Activated CD8-positive, alpha-beta memory T cell treated with anti-CD3 and anti-CD28 coated beads, Interleukin-2, amount 50 U/mL, for 24 hours (primary cell): ENCODE data around the gene GSK3B.

Experiments
- DNase-seq: peaks from one replicate; pipeline ENCODE4 v3.0.0-alpha.2; 2020; ENCODE audit errors: extremely low read depth

The GSK3B gene

DNA sequence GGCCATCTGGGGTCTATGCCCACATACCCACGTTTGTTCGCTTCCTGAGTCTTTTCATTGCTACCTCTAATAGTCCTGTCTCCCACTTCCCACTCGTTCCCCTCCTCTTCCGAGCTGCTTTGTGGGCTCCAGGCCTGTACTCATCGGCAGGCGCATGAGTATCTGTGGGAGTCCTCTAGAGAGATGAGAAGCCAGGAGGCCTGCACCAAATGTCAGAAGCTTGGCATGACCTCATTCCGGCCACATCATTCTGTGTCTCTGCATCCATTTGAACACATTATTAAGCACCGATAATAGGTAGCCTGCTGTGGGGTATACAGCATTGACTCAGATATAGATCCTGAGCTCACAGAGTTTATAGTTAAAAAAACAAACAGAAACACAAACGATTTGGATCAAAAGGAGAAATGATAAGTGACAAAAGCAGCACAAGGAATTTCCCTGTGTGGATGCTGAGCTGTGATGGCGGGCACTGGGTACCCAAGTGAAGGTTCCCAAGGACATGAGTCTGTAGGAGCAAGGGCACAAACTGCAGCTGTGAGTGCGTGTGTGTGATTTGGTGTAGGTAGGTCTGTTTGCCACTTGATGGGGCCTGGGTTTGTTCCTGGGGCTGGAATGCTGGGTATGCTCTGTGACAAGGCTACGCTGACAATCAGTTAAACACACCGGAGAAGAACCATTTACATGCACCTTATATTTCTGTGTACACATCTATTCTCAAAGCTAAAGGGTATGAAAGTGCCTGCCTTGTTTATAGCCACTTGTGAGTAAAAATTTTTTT lies 276.5 kb downstream of the GSK3B start:
- DNase-seq, result no peak

DNA sequence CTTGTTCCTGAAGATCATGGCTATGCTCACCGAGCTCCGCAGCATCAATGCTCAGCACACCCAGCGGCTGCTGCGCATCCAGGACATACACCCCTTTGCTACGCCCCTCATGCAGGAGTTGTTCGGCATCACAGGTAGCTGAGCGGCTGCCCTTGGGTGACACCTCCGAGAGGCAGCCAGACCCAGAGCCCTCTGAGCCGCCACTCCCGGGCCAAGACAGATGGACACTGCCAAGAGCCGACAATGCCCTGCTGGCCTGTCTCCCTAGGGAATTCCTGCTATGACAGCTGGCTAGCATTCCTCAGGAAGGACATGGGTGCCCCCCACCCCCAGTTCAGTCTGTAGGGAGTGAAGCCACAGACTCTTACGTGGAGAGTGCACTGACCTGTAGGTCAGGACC lies 277.2 kb downstream of the GSK3B start:
- DNase-seq, result no peak

DNA sequence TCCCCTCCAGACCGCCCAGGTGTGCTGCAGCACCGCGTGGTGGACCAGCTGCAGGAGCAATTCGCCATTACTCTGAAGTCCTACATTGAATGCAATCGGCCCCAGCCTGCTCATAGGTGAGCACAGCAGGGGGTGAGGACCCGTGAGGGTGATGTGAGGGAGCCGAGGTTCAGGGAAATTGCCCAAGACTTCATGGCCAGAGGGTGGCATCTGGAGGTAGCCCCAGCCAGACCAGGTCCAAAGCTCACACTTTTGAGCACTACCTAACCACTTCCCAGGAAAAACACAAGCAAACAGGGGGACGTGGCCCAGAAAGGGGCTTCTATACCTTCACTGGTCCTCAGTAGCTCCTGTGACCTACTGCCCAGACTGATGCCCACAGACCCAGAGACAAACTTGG lies 278.5 kb downstream of the GSK3B start:
- no peak for DNase-seq

DNA sequence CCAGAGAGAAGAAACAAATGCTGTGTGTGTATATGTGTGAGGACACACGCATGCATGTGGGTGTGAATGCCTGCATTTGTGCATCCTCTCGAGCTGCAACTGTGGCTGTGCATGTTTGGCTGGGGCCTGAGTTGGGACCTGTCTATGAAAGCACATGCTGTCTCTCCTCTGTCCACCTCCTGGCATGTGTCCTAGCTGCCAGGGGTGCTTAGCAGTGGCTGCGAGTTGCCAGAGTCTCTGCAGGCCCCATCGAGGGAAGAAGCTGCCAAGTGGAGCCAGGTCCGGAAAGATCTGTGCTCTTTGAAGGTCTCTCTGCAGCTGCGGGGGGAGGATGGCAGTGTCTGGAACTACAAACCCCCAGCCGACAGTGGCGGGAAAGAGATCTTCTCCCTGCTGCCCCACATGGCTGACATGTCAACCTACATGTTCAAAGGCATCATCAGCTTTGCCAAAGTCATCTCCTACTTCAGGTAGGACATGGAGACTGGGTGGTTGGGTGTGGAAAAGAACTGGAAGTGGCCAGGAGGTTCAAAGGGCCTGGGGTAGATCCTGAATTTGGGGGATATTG lies 281.7 kb downstream of the GSK3B start:
- no peak for DNase-seq

DNA sequence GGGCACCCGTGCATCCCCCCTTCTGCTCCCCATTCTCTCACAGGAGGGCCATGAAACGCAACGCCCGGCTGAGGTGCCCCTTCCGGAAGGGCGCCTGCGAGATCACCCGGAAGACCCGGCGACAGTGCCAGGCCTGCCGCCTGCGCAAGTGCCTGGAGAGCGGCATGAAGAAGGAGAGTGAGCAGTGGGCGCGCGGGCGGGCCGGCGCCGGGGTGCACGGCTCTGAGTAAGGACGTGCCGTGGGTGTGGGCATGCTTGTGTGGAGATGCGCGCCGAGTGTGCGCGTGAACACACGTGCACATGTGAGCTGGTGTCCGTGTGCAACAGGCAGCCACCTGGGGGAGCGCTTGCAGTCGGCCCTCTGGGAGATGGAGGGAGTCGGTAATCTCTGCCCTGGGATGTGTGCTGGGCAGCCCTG lies 284.2 kb downstream of the GSK3B start:
- DNase-seq, result no peak

DNA sequence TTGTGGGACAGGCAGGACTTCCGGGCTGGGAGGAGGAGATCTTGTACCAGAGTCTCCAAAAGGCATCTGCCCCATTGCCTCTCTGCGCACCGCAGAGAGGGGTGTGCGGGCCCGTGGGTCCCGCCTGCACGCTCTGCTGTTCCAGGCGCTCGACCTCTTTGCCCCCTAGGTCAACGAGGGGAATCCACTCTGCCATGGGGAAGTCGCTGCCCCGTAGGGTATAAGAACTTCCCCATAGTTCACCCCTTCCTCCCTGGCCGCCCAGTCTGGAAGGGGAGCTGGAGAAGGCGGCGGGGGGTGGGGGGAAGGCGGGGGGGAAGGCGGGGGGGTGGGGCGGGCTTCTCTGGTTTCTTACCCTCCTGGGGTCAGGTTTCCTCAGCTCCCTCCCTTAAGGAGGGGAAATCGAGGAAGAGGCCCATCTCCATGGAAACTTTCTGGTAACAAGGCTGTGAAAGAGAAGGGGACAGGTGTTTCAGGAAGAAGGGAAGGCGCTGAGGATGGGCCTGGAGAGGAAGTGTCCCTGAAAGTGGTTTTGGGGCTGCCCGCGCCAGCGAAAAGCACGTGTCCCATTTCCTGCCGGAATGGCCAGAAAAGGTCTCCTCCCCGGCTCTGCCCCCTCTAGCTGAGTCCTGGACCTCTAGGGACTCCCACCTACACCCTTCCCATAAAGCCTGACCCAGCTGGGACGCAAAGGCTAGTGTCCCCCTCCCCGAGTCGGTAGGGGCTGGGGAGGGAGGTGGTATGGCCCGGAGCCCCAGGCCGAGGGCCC lies 284.8 kb downstream of the GSK3B start:
- no peak for DNase-seq

DNA sequence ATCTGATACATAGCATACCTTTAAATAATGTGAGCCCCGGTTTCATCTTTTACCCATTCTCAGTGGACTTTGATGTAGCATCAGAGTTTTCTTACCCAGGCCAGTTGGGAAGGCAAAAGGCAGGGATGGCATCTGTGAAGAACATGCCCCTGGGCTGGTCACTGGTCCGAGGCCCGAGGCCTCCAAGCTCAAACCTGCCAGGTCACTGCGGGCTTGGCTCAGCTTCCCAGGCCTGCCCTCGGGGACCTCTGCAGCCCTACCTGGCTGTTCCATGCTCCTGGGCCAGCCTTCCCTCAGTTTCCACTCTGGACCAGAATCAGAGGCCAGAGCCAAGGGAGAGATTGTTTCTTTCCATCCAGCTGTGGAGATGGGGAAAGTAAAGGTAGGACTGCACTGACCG lies 285.4 kb downstream of the GSK3B start:
- no peak for DNase-seq

DNA sequence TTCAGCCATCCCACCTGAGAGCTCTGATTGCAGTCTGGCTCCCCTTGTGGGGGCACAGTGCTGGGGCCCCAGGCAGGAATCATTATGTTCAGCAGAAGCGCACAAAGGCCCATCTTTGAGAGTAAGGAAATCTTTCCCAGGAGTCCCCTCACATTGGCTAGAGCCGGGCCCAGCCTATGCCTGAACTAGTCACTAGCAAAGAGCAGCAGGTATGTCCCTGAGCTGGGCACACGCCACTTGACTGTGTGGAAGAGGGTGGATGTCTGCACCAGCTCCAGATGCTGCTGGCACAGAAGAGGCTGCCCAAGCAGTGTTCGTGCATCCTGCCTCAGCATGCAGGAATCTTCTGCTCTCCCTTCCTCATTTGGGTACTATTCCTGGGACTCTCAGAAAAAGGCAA lies 286.0 kb downstream of the GSK3B start:
- DNase-seq, result no peak

DNA sequence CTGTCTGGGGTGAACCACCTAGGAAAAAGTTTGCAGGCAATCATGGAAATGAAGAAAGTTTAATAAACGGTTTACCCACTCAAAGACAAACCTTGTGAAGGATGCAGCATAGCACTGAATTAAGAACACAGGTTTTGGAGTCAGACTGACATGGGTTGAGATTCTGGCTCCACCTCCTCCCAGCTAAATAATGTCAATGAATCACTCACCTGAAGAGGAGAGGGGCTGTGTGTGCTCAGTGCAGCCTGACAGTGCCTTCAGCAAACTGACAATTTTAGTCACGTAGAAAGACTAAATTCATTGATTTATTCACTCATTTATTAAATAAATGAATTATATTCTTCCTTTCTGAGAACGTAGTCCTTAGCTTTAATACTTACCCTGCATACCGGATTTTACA lies 293.4 kb downstream of the GSK3B start:
- no peak for DNase-seq

DNA sequence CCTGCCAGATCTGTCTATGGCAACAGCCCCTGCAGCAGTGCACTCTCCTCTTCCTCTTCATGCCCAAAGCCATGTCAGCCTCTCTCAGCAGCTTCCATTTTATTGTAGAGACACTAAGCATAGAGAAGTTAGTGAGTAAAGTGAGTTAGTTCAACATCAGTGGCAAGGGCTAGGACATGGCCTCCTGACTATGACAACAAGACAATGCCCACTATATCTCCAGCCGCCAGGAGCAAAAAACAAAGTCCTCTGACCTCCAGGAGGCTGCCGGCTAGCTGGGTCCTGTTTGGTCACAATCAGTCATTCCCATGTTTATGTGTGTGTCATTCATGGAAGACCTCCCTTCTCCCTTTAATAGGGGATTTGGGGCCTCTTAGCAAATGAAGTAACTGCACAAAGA lies 297.5 kb downstream of the GSK3B start:
- DNase-seq, result no peak

DNA sequence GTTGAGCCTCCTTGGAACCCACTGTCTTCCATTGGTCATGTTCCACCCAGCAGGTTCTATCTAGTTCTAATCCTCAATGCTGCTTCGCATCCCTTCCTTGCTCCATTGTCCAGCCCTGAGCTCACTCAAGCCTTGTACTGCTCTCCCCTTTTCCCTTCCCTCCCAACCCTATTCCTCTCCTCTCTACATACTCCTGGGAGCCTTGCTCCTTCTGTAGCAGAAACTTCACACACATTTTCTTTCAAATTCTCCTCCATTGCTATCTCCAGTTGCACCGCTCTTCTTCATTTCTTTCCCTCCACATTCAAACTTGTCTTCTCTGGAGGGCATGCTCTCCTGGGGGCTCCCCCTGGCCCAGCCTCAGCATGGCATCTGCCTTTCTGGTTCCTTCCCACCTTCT lies 297.9 kb downstream of the GSK3B start:
- no peak for DNase-seq

DNA sequence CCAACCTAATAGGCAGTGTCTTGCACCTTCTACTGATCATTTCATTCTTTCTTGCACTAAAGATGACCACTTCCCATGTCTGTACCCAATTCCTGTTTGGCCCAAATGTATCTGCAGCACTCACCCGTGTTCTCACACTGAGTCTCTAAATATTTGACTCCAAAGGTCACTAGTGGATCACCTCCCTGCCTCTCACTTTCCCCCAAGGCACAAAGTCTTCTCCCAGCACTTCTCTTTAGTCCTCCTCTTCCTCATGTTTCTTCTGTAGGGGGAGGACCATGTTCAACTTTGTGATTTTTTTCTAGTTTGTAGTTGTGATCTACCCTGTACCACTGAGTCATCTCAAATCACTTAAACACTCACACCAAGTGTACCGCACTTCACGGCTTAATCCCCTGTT lies 298.4 kb downstream of the GSK3B start:
- DNase-seq, result no peak

DNA sequence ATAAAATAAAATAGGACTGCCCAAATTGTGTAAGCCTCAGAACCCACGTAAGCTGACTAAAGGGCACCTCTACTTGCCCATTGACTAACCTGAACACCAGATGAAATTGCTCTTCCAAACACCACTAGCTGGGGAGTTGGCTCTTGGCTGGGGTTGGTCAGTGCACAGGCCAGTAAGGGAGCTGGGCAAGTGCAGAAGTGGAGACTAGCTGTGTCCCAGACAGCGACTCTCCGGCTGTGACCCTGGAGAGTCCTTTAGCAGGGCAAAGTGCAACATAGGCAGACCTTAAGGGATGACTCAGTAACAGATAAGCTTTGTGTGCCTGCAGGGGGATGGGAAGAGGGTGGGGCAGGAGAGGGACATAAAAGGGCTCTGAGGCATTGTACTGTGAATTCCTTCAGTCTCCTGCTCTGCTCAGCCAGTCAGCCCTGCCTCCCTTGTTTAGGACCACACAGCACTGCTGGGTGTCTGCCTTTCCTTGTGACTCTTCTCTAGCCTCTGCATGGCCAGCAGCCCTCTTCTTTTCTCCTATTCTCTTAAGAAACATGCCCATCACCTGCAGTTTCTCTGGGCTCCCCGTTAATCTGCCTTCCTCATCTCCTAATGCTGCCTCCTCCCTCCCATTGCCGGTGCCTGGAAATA lies 299.2 kb downstream of the GSK3B start:
- DNase-seq, result no peak

DNA sequence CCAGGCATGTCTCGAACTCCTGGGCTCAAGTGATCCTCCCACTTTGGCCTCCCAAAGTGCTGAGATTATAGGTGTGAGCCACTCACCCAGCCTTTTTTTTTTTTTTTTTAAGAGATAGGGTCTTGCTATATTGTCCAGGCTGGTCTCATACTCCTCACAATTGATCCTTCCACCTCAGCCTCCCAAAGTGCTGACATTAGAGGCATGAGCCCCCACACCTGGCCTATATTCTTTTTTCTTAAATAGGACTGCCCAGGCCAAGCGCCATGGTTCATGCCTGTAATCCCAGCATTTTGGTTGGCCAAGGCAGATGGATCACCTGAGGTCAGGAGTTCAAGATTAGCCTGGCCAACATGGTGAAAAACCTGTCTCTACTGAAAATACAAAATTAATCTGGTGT lies 299.8 kb downstream of the GSK3B start:
- no peak for DNase-seq

DNA sequence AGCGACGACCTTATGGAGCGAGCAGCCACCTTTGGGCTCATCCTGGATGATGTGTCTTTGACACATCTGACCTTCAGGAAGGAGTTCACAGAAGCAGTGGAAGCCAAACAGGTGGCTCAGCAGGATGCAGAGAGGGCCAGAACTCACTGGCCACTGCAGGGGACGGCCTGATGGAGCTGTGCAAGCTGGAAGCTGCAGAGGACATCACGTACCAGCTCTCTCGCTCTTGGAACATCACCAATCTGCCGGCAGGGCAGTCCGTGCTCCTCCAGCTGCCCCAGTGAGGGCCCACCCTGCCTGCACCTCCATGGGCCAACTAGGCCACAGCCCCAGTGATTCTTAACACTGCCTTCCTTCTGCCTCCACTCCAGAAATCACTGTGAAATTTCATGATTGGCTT lies 302.0 kb downstream of the GSK3B start:
- no peak for DNase-seq

DNA sequence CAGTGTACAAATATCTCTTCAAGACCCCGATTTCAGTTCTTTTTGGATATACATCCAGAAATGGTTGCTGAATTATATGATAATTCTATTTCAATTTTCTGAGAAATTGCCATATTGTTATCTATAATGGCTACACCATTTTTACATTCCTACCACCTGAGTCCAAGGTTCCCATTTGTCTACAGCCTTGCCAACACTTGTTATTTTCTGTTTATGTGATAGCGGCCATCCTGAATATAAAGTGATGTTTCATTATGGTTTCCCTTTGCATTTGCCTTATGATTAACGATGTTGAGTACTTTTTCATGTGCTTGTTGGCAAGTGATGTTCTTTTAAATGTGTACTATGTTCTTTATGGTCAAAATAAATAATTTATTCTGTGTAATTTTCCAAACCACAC lies 303.9 kb downstream of the GSK3B start:
- DNase-seq, result no peak

DNA sequence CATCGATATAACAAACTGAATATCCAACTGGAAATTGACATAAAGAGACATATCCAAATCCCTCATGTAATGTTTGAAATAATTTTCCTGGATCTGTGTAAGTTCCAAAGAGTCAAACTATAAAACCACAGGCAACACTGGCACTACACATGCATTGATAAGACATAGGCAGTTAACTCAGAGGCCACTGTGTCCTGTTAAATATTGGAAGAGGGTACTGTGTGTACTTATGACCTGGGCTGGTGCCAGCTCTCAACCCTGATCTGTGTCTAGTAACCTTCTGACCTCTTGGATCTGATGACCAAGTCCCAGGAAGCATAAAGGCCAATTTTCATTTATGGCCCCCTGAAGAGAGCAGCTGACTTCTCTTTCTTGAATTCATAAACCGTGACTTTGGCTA lies 307.8 kb downstream of the GSK3B start:
- no peak for DNase-seq

DNA sequence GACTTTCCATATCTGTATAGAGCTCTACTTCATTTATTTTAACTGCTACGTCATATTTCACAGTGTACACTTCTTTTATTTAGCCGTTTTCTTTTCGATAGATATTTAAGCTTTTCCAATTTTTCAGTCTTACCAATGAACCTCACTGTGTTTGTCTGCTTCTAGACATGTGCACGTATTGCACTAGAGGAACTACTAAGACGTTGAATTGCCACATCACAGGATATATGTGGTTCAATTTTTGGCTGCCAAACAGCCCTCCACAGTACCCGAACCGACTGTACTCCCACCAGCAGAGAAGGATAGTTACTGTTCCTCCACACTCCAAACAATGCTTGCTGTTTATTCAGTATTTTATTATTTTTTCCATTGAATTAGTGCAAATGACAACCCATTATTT lies 310.4 kb downstream of the GSK3B start:
- no peak for DNase-seq

DNA sequence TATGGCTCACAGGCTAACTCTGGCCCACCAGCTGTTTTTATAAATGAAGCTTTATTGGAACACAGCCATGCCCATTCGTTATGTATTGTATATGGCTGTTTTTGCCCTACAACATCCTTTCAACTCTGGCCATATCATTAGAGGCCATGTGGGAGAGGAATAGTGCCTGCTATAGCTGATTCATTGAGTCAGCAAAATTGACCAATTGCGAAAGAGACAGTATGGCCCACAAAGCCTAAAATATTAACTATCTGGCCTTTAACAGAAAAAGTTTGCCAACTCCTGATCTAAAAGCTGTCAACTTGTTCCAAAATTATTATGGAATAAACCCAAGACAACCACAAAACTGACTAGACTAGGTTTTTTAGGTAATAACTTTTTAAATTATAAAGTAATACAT lies 311.0 kb downstream of the GSK3B start:
- DNase-seq, result no peak

DNA sequence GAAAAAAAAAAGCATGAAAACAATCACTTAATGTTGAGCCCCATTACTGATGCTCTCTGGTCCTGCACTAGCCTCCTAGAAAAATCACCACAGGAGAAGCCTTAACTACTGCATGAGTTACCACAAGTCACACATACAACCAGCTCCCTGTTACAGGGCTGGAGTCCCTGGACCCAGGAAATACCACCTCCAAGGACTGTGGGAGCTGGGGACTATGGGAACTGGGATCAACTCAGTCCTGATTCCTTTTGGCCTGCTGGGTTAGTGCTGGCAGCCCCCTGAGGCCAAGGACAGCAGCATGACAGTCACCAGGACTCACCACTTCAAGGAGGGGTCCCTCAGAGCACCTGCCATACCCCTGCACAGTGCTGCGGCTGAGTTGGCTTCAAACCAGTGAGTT lies 311.8 kb downstream of the GSK3B start:
- DNase-seq, result no peak

DNA sequence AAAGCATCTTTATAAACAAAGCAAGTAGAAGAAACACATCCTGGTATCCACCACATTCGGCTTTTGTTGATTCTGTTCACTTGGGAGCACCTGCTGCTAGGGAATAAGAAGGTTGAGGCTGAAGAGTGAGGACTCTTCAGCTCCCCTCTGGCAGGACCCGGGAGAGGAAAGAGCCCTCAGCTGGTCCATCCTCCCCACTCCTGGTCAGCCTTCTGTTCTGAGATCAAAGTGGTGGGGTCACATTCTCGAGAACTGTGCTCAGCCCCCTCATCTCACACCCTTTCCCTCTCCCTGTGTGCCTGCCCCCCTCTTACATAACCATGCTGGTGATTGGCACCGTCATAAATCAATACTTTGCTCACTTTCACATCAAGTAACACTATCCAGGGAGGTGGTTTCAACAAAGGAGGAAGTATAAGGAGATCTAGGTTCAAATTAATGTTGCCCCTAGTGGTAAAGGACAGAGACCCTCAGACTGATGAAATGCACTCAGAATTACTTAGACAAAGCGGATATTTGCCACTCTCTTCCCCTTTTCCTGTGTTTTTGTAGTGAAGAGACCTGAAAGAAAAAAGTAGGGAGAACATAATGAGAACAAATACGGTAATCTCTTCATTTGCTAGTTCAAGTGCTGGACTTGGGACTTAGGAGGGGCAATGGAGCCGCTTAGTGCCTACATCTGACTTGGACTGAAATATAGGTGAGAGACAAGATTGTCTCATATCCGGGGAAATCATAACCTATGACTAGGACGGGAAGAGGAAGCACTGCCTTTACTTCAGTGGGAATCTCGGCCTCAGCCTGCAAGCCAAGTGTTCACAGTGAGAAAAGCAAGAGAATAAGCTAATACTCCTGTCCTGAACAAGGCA lies 312.7 kb downstream of the GSK3B start, which contains the start of gene NR1I2:
Gene NR1I2 (plus strand): TSS at position 772 of the 869 bp plus-strand sequence.
- DNase-seq, result no peak
